ENCODE results near the gene RIT2. TPM values are rescaled to one million over a fixed set of nuclear protein-coding genes. Genes with fewer than 3 reads are reported as not detected.

Gene RIT2
- polyA plus RNA-seq, 1 of the 3 experiments (the other 2 are of a cell fraction) = not detected

DNA sequence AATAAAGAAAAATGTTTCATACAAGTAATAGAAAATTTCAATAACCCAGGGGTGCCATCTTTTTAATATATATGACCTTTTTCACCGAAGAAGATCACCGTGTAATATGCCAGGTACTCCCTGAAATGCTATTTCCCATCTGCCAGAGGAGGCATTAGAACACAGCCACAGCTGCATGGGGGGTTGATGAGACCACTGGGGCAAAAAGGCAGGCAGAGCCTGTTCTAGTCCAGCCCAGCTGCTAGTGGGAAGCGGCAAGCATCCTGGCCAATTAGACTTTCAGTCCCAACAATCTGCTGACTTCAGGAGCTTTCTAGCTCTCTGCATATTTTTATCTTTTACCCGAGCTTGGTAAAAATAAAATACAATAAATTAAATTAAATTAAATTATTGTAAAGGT, 362.6 kb downstream of the RIT2 start (continued):
- TF ChIP-seq PBX3 (IDR thresholded peaks at IDR 0.05) (no peak), POLR2AphosphoS5 (IDR thresholded peaks at IDR 0.05; ENCODE audit: low read depth, low read length) (no peak), FOXJ3 (CRISPR knock-in tag; IDR thresholded peaks at IDR 0.05) (no peak)

GRCh38 chr18:42746794-42747193, 368.7 kb downstream of the RIT2 start:
- Histone ChIP-seq H3F3A (replicated peaks; ENCODE audit: insufficient read depth) (no peaks in the 10 kb centered on the region), H3K4me1 (ENCODE audit: control insufficient read depth in 1 of 2, insufficient read depth in 2 of 2, low read depth in 1 of 2, low read length in 1 of 2) (no peaks in the 10 kb centered on the region; a peak in 1 of 4 replicates), H2AFZ (ENCODE audit: low read depth) (no peak overlapping the region), H3K9me2 (no peaks in the 10 kb centered on the region), H4K20me1 (ENCODE audit: insufficient read depth) (no peaks in the 10 kb centered on the region), H3K4me2 (no peak overlapping the region), H3K79me2 (ENCODE audit: insufficient read depth) (no peaks in the 10 kb centered on the region), H3K36me3 (replicated peaks in 1 of 2; ENCODE audit: control insufficient read depth in 1 of 2, insufficient read depth in 2 of 2, low read length in 1 of 2) (no peaks in the 10 kb centered on the region), H3K27me3 (ENCODE audit: insufficient read depth) (no peaks in the 10 kb centered on the region), H3K4me3 (ENCODE audit: low read depth in 2 of 2, low read length in 1 of 2) (no peak overlapping the region), H3K27ac (ENCODE audit: low read depth in 2 of 2, low read length in 1 of 2) (no peak overlapping the region), H3K9ac (no peak overlapping the region), H3K9me3 (no peaks in the 10 kb centered on the region)
- POLR2A ChIA-PET = no interaction called here
- CTCF ChIA-PET = no interaction called here
- TF ChIP-seq RFX5 (IDR thresholded peaks at IDR 0.05; ENCODE audit: low read length) (no peak), YY1 (IDR thresholded peaks at IDR 0.05; ENCODE audit: low read depth) (no peak), EP300 (IDR thresholded peaks at IDR 0.05; ENCODE audit: borderline replicate concordance in 1 of 2, low read depth in 1 of 2, low read length in 1 of 2) (no peak), RAD21 (IDR thresholded peaks at IDR 0.05; ENCODE audit: low read length) (no peak), RCOR1 (IDR thresholded peaks at IDR 0.05; ENCODE audit: low read length) (no peak), PBX3 (IDR thresholded peaks at IDR 0.05) (no peak), USF1 (IDR thresholded peaks at IDR 0.05; ENCODE audit: borderline replicate concordance, low read depth) (no peak), ELF1 (IDR thresholded peaks at IDR 0.05) (no peak), FOXJ3 (CRISPR knock-in tag; IDR thresholded peaks at IDR 0.05) (no peak), TEAD4 (IDR thresholded peaks at IDR 0.05; ENCODE audit: borderline replicate concordance, insufficient read depth) (no peak), ZBTB33 (IDR thresholded peaks at IDR 0.05; ENCODE audit: borderline replicate concordance, low read depth) (no peak), IRF3 (IDR thresholded peaks at IDR 0.05; ENCODE audit: low read depth, low read length) (no peak), POLR2AphosphoS5 (IDR thresholded peaks at IDR 0.05; ENCODE audit: low read depth, low read length) (no peak)
- TF ChIP-seq, protein P1, sequence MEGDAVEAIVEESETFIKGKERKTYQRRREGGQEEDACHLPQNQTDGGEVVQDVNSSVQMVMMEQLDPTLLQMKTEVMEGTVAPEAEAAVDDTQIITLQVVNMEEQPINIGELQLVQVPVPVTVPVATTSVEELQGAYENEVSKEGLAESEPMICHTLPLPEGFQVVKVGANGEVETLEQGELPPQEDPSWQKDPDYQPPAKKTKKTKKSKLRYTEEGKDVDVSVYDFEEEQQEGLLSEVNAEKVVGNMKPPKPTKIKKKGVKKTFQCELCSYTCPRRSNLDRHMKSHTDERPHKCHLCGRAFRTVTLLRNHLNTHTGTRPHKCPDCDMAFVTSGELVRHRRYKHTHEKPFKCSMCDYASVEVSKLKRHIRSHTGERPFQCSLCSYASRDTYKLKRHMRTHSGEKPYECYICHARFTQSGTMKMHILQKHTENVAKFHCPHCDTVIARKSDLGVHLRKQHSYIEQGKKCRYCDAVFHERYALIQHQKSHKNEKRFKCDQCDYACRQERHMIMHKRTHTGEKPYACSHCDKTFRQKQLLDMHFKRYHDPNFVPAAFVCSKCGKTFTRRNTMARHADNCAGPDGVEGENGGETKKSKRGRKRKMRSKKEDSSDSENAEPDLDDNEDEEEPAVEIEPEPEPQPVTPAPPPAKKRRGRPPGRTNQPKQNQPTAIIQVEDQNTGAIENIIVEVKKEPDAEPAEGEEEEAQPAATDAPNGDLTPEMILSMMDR (IDR thresholded peaks at IDR 0.05) = no peak
- WGBS (ENCODE audit: low lambda C conversion rate) = 58% methylated on average over 1 of the region's 1 CpG
- no peak for DNase-seq
